SK-N-SH treated with all-trans-retinoic acid at 6 μM for 48 hours (cell line): ENCODE data around the gene NOXA1.
A peak's percentile ranks its signal among the peaks of the same experiment; 100 is the strongest.

Experiments used
- ATAC-seq: fragments of 200-7000 bp; cut with Tn5 transposase; 3 replicates; pipeline ENCODE4 v1.9.1; 2020; ENCODE audit warnings: mild to moderate bottlenecking, moderate library complexity
- ARNTL ChIP-seq: fragments of 450-650 bp; formaldehyde crosslinking; IDR thresholded peaks from 2 replicates; pipeline ENCODE4 v1.5.0; 2020; ENCODE audit warnings: low read depth, mild to moderate bottlenecking, moderate library complexity, borderline replicate concordance
- BACH2 ChIP-seq: fragments of 250-450 bp; sonication (Bioruptor Pico); IDR thresholded peaks from 2 replicates; pipeline ENCODE4 v1.9.0; 2021; ENCODE audit warnings: mild to moderate bottlenecking, borderline replicate concordance
- CREB5 ChIP-seq: fragments of 250-450 bp; sonication (Bioruptor Pico); IDR thresholded peaks from 2 replicates; pipeline ENCODE4 v1.5.1; 2020; ENCODE audit warnings: low read depth, mild to moderate bottlenecking, moderate library complexity
- CSDC2 ChIP-seq: fragments of 250-450 bp; sonication (Bioruptor Pico); IDR thresholded peaks from 2 replicates; pipeline ENCODE4 v1.5.0; 2020; ENCODE audit warnings: mild to moderate bottlenecking, moderate library complexity
- CSRNP3 ChIP-seq: fragments of 250-450 bp; sonication (Bioruptor Pico); IDR thresholded peaks from 2 replicates; pipeline ENCODE4 v1.5.1; 2021; ENCODE audit warnings: mild to moderate bottlenecking, moderate library complexity
- ESRRG ChIP-seq: fragments of 250-450 bp; sonication (Bioruptor Pico); IDR thresholded peaks from 2 replicates; pipeline ENCODE4 v1.6.1; 2021; ENCODE audit warnings: mild to moderate bottlenecking
- GLIS3 ChIP-seq: fragments of 250-450 bp; sonication (Bioruptor Pico); IDR thresholded peaks from 2 replicates; pipeline ENCODE4 v1.5.0; 2020; ENCODE audit warnings: mild to moderate bottlenecking, moderate library complexity
- ISL1 ChIP-seq: fragments of 250-450 bp; sonication (Bioruptor Pico); IDR thresholded peaks from 2 replicates; pipeline ENCODE4 v2.1.2; 2022; ENCODE audit warnings: mild to moderate bottlenecking, moderate library complexity
- OSR1 ChIP-seq: fragments of 250-450 bp; sonication (Bioruptor Pico); IDR thresholded peaks from 2 replicates; pipeline ENCODE4 v1.8.0; 2022; ENCODE audit warnings: moderate library complexity, mild to moderate bottlenecking, inconsistent platforms
- POU6F1 ChIP-seq: fragments of 250-450 bp; sonication (Bioruptor Pico); IDR thresholded peaks from 2 replicates; pipeline ENCODE4 v1.8.0; 2021; ENCODE audit warnings: low read depth, mild to moderate bottlenecking, moderate library complexity, borderline replicate concordance
- PPARA ChIP-seq: fragments of 250-450 bp; sonication (Bioruptor Pico); IDR thresholded peaks from 2 replicates; pipeline ENCODE4 v1.5.0; 2020; ENCODE audit warnings: mild to moderate bottlenecking, borderline replicate concordance
- RARB ChIP-seq: fragments of 250-450 bp; sonication (Bioruptor Pico); IDR thresholded peaks from 2 replicates; pipeline ENCODE4 v1.8.0; 2021; ENCODE audit warnings: mild to moderate bottlenecking, moderate library complexity
- SNAI2 ChIP-seq: fragments of 250-450 bp; sonication (Bioruptor Pico); IDR thresholded peaks from 2 replicates; pipeline ENCODE4 v1.5.0; 2020; ENCODE audit warnings: mild to moderate bottlenecking, moderate library complexity
- TCF4 ChIP-seq: fragments of 250-450 bp; sonication (Bioruptor Pico); IDR thresholded peaks from 2 replicates; pipeline ENCODE4 v1.8.0; 2021; ENCODE audit warnings: mild to moderate bottlenecking, moderate library complexity, borderline replicate concordance
- TOX ChIP-seq: fragments of 250-450 bp; sonication (Bioruptor Pico); IDR thresholded peaks from 2 replicates; pipeline ENCODE4 v1.8.0; 2021; ENCODE audit warnings: mild to moderate bottlenecking, moderate library complexity, borderline replicate concordance
- TSHZ2 ChIP-seq: fragments of 250-450 bp; sonication (Bioruptor Pico); IDR thresholded peaks from 2 replicates; pipeline ENCODE4 v1.5.0; 2020; ENCODE audit warnings: mild to moderate bottlenecking, moderate library complexity
- ZFP3 ChIP-seq: fragments of 250-450 bp; sonication (Bioruptor Pico); IDR thresholded peaks from 2 replicates; pipeline ENCODE4 v1.5.0; 2020; ENCODE audit warnings: mild to moderate bottlenecking, moderate library complexity
- ZFP30 ChIP-seq: fragments of 450-650 bp; formaldehyde crosslinking; IDR thresholded peaks from 2 replicates; pipeline ENCODE4 v1.5.0; 2022; ENCODE audit warnings: mild to moderate bottlenecking, moderate library complexity
- ZNF565 ChIP-seq: fragments of 450-650 bp; formaldehyde crosslinking; conservative IDR thresholded peaks from 2 replicates; pipeline ENCODE4 v1.5.0; 2020; ENCODE audit warnings: low read depth, mild to moderate bottlenecking, moderate library complexity
- ZNF70 ChIP-seq: fragments of 450-650 bp; formaldehyde crosslinking; IDR thresholded peaks from 2 replicates; pipeline ENCODE4 v1.5.0; 2020; ENCODE audit warnings: mild to moderate bottlenecking, moderate library complexity

The NOXA1 gene

GRCh38 chr9:137441289-137441934 lies 18.2 kb downstream of the NOXA1 start, which contains the start of gene ENTPD8:
Gene ENTPD8 (minus strand): TSS chr9:137441357. CDS start chr9:137438285, 3,072 bp downstream.
- ATAC-seq, result peak; percentile 63
- TF ChIP-seq ZNF70 (CRISPR knock-in tag), result no peak
- TF ChIP-seq TSHZ2 (CRISPR knock-in tag), result no peak
- no peak for TF ChIP-seq BACH2 (CRISPR knock-in tag)
- no peak for TF ChIP-seq CSRNP3 (CRISPR knock-in tag)
- no peak for TF ChIP-seq GLIS3 (CRISPR knock-in tag)
- no peak for TF ChIP-seq RARB
- TF ChIP-seq ARNTL (CRISPR knock-in tag), result no peak
- no peak for TF ChIP-seq ESRRG (CRISPR knock-in tag)
- TF ChIP-seq ZFP3 (CRISPR knock-in tag), result no peak
- TF ChIP-seq TCF4 (CRISPR knock-in tag), result no peak
- no peak for TF ChIP-seq OSR1
- no peak for TF ChIP-seq TOX
- no peak for TF ChIP-seq ISL1 (CRISPR knock-in tag)
- TF ChIP-seq ZFP30 (CRISPR knock-in tag), result no peak
- no peak for TF ChIP-seq PPARA (CRISPR knock-in tag)
- no peak for TF ChIP-seq SNAI2 (CRISPR knock-in tag)
- TF ChIP-seq CSDC2 (CRISPR knock-in tag), result no peak
- TF ChIP-seq, all 23 proteins: peak for 0

- TF ChIP-seq RARB (no peak), ZFP3 (CRISPR knock-in tag) (no peak), TCF4 (CRISPR knock-in tag) (no peak)
- no peak for ATAC-seq
Observed at GRCh38 chr9:137441935-137442321, 18.7 kb downstream of the NOXA1 start.

GRCh38 chr9:137444106-137444790 lies 21.1 kb downstream of the NOXA1 start:
- no peak for TF ChIP-seq TSHZ2 (CRISPR knock-in tag)
- TF ChIP-seq PPARA (CRISPR knock-in tag), result no peak
- no peak for TF ChIP-seq CSDC2 (CRISPR knock-in tag)
- TF ChIP-seq BACH2 (CRISPR knock-in tag), result no peak
- TF ChIP-seq TCF4 (CRISPR knock-in tag), result no peak
- TF ChIP-seq CREB5 (CRISPR knock-in tag), result no peak
- no peak for ATAC-seq

- peak; percentile 79 for ATAC-seq
- TF ChIP-seq PPARA (CRISPR knock-in tag) (no peak), POU6F1 (CRISPR knock-in tag) (no peak), CSDC2 (CRISPR knock-in tag) (no peak), CSRNP3 (CRISPR knock-in tag) (no peak), RARB (no peak), ZNF565 (no peak)
Observed at GRCh38 chr9:137445275-137445807, 22.1 kb downstream of the NOXA1 start.
